Measurements from ENCODE around the gene CPN1. TPM values are rescaled to one million over a fixed set of nuclear protein-coding genes. Genes with fewer than 3 reads are reported as not detected.

The CPN1 gene
- total RNA-seq, 2 experiments from 2014 or later: not detected

DNA sequence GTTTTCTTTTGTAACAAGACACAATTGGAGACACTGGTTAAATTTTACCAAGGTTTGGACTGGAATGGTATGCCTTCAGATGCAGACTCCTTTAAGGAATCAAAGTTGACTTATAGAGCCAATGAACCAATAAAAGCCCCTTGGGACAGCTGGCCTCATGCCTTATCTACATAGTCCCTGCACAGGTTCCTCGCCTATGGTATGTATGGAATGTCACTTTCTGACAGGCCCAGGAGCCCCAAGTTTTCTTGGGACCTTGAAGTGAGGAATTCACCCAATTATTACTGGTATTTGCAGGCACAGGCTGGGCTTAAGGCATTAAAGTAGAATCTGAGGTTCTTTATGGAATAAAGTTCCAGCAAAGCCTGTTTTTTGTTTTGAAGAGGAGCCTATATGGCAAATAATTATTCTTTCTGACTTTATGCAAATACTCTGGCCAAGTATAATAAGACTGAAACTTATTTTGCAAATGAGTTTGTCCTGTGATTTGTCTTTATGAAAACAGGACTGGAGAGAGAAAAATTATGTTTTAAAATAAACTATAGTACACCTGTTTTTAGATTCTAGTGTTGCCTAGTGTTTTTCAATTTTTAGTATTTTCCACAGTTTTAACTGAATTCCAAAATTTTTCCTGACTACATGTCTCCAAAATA, 47.8 kb downstream of the CPN1 start:
- ChIA-PET CTCF (no interaction called here), POLR2A (no interaction called here)
- intact Hi-C loops (cut with DNase I, micrococcal nuclease): no loop called here
- Histone ChIP-seq H3K36me3 (ENCODE audit: insufficient read depth, low read length) (no peaks in the 10 kb centered on the region), H3K27me3 (ENCODE audit: control insufficient read depth in 1 of 2, insufficient read depth in 2 of 2, low read length in 2 of 2) (no peaks in the 10 kb centered on the region), H3K4me3 (ENCODE audit: low read length) (no peak overlapping the region), H3K4me1 (ENCODE audit: insufficient read depth, low read length) (no peaks in the 10 kb centered on the region), H3K27ac (ENCODE audit: low read depth in 1 of 2, low read length in 2 of 2) (no peak overlapping the region), H3K9me3 (ENCODE audit: control insufficient read depth in 1 of 2, insufficient read depth in 1 of 2, low read length in 2 of 2) (no peaks in the 10 kb centered on the region)
- H3K4me3 Mint-ChIP-seq: no peak overlapping the region
- TF ChIP-seq, protein P1, sequence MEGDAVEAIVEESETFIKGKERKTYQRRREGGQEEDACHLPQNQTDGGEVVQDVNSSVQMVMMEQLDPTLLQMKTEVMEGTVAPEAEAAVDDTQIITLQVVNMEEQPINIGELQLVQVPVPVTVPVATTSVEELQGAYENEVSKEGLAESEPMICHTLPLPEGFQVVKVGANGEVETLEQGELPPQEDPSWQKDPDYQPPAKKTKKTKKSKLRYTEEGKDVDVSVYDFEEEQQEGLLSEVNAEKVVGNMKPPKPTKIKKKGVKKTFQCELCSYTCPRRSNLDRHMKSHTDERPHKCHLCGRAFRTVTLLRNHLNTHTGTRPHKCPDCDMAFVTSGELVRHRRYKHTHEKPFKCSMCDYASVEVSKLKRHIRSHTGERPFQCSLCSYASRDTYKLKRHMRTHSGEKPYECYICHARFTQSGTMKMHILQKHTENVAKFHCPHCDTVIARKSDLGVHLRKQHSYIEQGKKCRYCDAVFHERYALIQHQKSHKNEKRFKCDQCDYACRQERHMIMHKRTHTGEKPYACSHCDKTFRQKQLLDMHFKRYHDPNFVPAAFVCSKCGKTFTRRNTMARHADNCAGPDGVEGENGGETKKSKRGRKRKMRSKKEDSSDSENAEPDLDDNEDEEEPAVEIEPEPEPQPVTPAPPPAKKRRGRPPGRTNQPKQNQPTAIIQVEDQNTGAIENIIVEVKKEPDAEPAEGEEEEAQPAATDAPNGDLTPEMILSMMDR (IDR thresholded peaks at IDR 0.05): no peak
- no peaks in the 10 kb centered on the region for H3K36me3 Mint-ChIP-seq (ENCODE audit: low read depth)
- no peaks in the 10 kb centered on the region for H3K4me1 Mint-ChIP-seq (ENCODE audit: low read depth)
- H3K9me3 Mint-ChIP-seq: no peaks in the 10 kb centered on the region
- ATAC-seq (ENCODE audit: poor library complexity) (no peak), DNase-seq (no peak)
- H3K27ac Mint-ChIP-seq: no peak overlapping the region
- peaks cover 22% of the 10 kb centered on the region for H3K27me3 Mint-ChIP-seq

DNA sequence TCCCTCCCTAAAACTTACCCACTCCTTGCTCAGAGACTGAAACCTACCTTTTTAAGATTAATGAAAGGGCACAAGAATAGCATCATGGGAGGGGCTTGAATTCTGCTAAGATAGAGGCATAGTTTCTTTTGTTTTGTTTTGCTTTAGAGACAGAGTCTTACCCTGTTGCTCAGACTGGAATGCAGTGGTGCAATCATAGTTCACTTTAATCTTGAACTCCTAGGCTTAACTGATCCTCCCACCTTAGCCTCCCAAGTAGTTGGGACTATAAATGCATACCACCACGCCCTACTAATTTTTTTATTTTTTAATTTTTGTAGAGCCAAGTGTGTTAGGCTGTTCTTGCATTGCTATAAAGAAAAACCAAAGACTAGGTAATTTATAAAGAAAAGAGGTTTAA, 54.3 kb downstream of the CPN1 start:
- H3K4me3 ChIP-seq (ENCODE audit: low read length): no peak overlapping the region
- no peak for DNase-seq
- no peak overlapping the region for H3K27ac ChIP-seq (ENCODE audit: low read depth in 1 of 2, low read length in 2 of 2)
- ChIA-PET POLR2A (interaction anchor here (1.2 kb wide), 1 partner anchor 13 kb away, joined by 3 read pairs; no protein-coding TSS in a partner anchor), CTCF (no interaction called here)
- no peaks in the 10 kb centered on the region for H3K36me3 Mint-ChIP-seq (ENCODE audit: low read depth)
- H3K27ac Mint-ChIP-seq: no peak overlapping the region
- peaks cover 3% of the 10 kb centered on the region for H3K9me3 Mint-ChIP-seq
- no peaks in the 10 kb centered on the region for H3K27me3 ChIP-seq (ENCODE audit: control insufficient read depth in 1 of 2, insufficient read depth in 2 of 2, low read length in 2 of 2)
- no peaks in the 10 kb centered on the region for H3K36me3 ChIP-seq (ENCODE audit: insufficient read depth, low read length)
- no peaks in the 10 kb centered on the region for H3K4me1 ChIP-seq (ENCODE audit: insufficient read depth, low read length)
- no peaks in the 10 kb centered on the region for H3K4me1 Mint-ChIP-seq (ENCODE audit: low read depth)
- no peak overlapping the region for H3K4me3 Mint-ChIP-seq
- peaks cover 6 to 14% of the 10 kb centered on the region in 2 experiments for H3K9me3 ChIP-seq (ENCODE audit: control insufficient read depth in 1 of 2, insufficient read depth in 1 of 2, low read length in 2 of 2)
- no peak for ATAC-seq (ENCODE audit: poor library complexity)
- intact Hi-C loops (cut with DNase I, micrococcal nuclease): no loop called here
- TF ChIP-seq, protein P1 (IDR thresholded peaks at IDR 0.05): no peak
- peaks cover 4% of the 10 kb centered on the region for H3K27me3 Mint-ChIP-seq

DNA sequence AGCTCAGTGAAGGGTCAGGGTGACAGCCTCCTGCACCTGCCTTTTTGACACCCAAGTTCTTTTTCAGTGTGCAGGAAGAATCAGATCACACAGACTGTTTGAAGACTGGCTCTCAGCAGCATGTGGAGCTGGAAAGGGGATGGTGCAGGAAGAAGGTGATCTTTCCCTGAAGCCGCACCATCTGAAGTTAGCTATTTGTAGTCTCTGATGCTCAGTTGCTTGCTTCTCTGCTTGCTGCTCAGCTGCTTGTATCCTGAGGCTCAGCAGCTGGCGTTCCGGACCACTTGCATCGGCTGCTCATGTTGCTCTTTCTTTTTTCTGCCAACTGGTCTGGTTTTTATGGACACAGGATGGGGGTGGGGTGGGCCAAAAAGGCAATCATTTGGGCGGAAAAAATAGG, 56.1 kb downstream of the CPN1 start:
- peaks cover 1% of the 10 kb centered on the region for H3K4me1 ChIP-seq (ENCODE audit: insufficient read depth, low read length)
- H3K27me3 Mint-ChIP-seq: peaks cover 10% of the 10 kb centered on the region
- no peaks in the 10 kb centered on the region for H3K36me3 Mint-ChIP-seq (ENCODE audit: low read depth)
- ChIA-PET POLR2A (no interaction called here), CTCF (interaction anchor here (1.3 kb wide), 1 partner anchor 15 kb away, joined by 3 read pairs; the partner anchor contains the start of gene DNMBP)
- no peak overlapping the region for H3K27ac Mint-ChIP-seq
- no peak overlapping the region for H3K27ac ChIP-seq (ENCODE audit: low read depth in 1 of 2, low read length in 2 of 2)
- ATAC-seq (ENCODE audit: poor library complexity): no peak
- peaks cover 6 to 14% of the 10 kb centered on the region in 2 experiments for H3K9me3 ChIP-seq (ENCODE audit: control insufficient read depth in 1 of 2, insufficient read depth in 1 of 2, low read length in 2 of 2)
- DNase-seq: no peak
- H3K4me3 Mint-ChIP-seq: no peak overlapping the region
- no peaks in the 10 kb centered on the region for H3K27me3 ChIP-seq (ENCODE audit: control insufficient read depth in 1 of 2, insufficient read depth in 2 of 2, low read length in 2 of 2)
- intact Hi-C loops (cut with DNase I, micrococcal nuclease): no loop called here
- no peak overlapping the region for H3K4me3 ChIP-seq (ENCODE audit: low read length)
- H3K9me3 Mint-ChIP-seq: peaks cover 3% of the 10 kb centered on the region
- H3K4me1 Mint-ChIP-seq (ENCODE audit: low read depth): no peaks in the 10 kb centered on the region
- TF ChIP-seq, protein P1 (IDR thresholded peaks at IDR 0.05): no peak
- no peaks in the 10 kb centered on the region for H3K36me3 ChIP-seq (ENCODE audit: insufficient read depth, low read length)
